HepG2 (cell line): ENCODE measurements around the gene RBBP9. TPM values are rescaled to one million over a fixed set of nuclear protein-coding genes. Genes with fewer than 3 reads are reported as not detected.
A peak's percentile ranks its signal among the peaks of the same experiment; 100 is the strongest.

Source experiments
- ARNTL ChIP-seq: sonication (generic); formaldehyde crosslinking; IDR thresholded peaks from 2 replicates; pipeline ENCODE4 v1.4.0; 2020; ENCODE audit warnings: mild to moderate bottlenecking, missing genetic modification reagents
- CBFB ChIP-seq: sonication (generic); formaldehyde crosslinking; IDR thresholded peaks from 2 replicates; pipeline ENCODE4 v1.4.0; 2020; ENCODE audit warnings: missing genetic modification reagents
- CBX2 ChIP-seq, 2 experiments: fragments of 200-600 bp in 1 of 2; sonication (generic); formaldehyde crosslinking in 1 of 2; IDR thresholded peaks; 2 replicates each; pipeline versions ENCODE4 v1.7.0 to v1.8.1; 2018 to 2022; ENCODE audit warnings: low read depth in 2 of 2, low read length in 1 of 2, mild to moderate bottlenecking in 1 of 2, missing genetic modification reagents in 1 of 2
- KAT2B ChIP-seq: fragments of 150-350 bp; IDR thresholded peaks from 2 replicates; pipeline ENCODE4 v1.6.1; 2014; ENCODE audit warnings: low read depth, low read length, borderline replicate concordance
- NBN ChIP-seq: fragments of 450-650 bp; conservative IDR thresholded peaks from 2 replicates; pipeline ENCODE4 v1.6.1; 2017
- RBAK ChIP-seq: sonication (generic); formaldehyde crosslinking; IDR thresholded peaks from 2 replicates; pipeline ENCODE4 v1.5.1; 2020; ENCODE audit warnings: mild to moderate bottlenecking, missing genetic modification reagents
- RNF2 ChIP-seq: fragments of 450-650 bp; conservative IDR thresholded peaks from 2 replicates; pipeline ENCODE4 v1.6.1; 2016; ENCODE audit warnings: low read depth
- TBX2 ChIP-seq: sonication (generic); formaldehyde crosslinking; IDR thresholded peaks from 2 replicates; pipeline ENCODE4 v1.5.0; 2020; ENCODE audit warnings: missing genetic modification reagents, mild to moderate bottlenecking, borderline replicate concordance
- TP53 ChIP-seq: sonication (generic); formaldehyde crosslinking; conservative IDR thresholded peaks from 2 replicates; pipeline ENCODE4 v1.4.0; 2020; ENCODE audit warnings: missing genetic modification reagents
- ZBTB14 ChIP-seq: sonication (generic); formaldehyde crosslinking; IDR thresholded peaks from 2 replicates; pipeline ENCODE4 v1.4.0; 2020; ENCODE audit warnings: missing genetic modification reagents
- ZFYVE20 ChIP-seq: sonication (generic); formaldehyde crosslinking; IDR thresholded peaks from 2 replicates; pipeline ENCODE4 v1.8.0; 2023; ENCODE audit warnings: low read depth, mild to moderate bottlenecking, moderate library complexity, missing genetic modification reagents, borderline replicate concordance
- ZKSCAN8 ChIP-seq: IDR thresholded peaks from 2 replicates; pipeline ENCODE4 v1.6.1; 2016; ENCODE audit warnings: borderline replicate concordance, missing genetic modification reagents, missing compliant biosample characterization
- ZNF30 ChIP-seq: sonication (generic); formaldehyde crosslinking; IDR thresholded peaks from 2 replicates; pipeline ENCODE4 v1.5.0; 2020; ENCODE audit warnings: mild to moderate bottlenecking, missing genetic modification reagents
- ZNF446 ChIP-seq: sonication (generic); formaldehyde crosslinking; IDR thresholded peaks from 2 replicates; pipeline ENCODE4 v1.5.0; 2020; ENCODE audit warnings: mild to moderate bottlenecking, missing genetic modification reagents
- ZNF546 ChIP-seq: sonication (generic); formaldehyde crosslinking; conservative IDR thresholded peaks from 2 replicates; pipeline ENCODE4 v1.8.1; 2023; ENCODE audit warnings: mild to moderate bottlenecking, missing genetic modification reagents
- ZNF589 ChIP-seq: sonication (generic); formaldehyde crosslinking; conservative IDR thresholded peaks from 2 replicates; pipeline ENCODE4 v1.8.0; 2022; ENCODE audit warnings: mild to moderate bottlenecking, moderate library complexity, missing genetic modification reagents
- ZNF616 ChIP-seq: sonication (generic); formaldehyde crosslinking; IDR thresholded peaks from 2 replicates; pipeline ENCODE4 v1.5.0; 2020; ENCODE audit warnings: low read depth, mild to moderate bottlenecking, missing genetic modification reagents
- ZNF776 ChIP-seq: sonication (generic); formaldehyde crosslinking; IDR thresholded peaks from 2 replicates; pipeline ENCODE4 v1.4.0; 2020; ENCODE audit warnings: mild to moderate bottlenecking, missing genetic modification reagents
- ZNF879 ChIP-seq: sonication (generic); formaldehyde crosslinking; IDR thresholded peaks from 2 replicates; pipeline ENCODE4 v1.8.1; 2023; ENCODE audit warnings: missing genetic modification reagents
- polyA plus RNA-seq, 8 experiments: library from polyadenylated mRNA; depleted of rRNA in 3 of 8; stranded (reverse) in 7 of 8; unstranded in 1 of 8; fragments of >200 nt; fragmentation: Illumina TruSeq in 4 of 8; extraction: Trizol in 4 of 8; gene quantifications; 2 replicates each; pipeline versions ENCODE4 v1.2.1 to v1.2.3, GENCODE V29; 2011 to 2016; ENCODE audit warnings: low read depth in 4 of 8, missing spikeins in 1 of 8, mixed read lengths in 1 of 8; ENCODE audit not compliant: insufficient read depth in 1 of 8
- total RNA-seq, 5 experiments: library from RNA; depleted of rRNA; stranded (reverse); fragments of >200 nt; fragmentation: Illumina TruSeq; extraction: Trizol; gene quantifications; 2 replicates each; pipeline ENCODE4 v1.2.3, GENCODE V29; 2016; ENCODE audit warnings: low read depth in 1 of 5
- TF ChIP-seq, protein P1 (sequence below): sonication (generic); formaldehyde crosslinking; IDR thresholded peaks from 2 replicates; pipeline ENCODE4 v1.4.0; 2020; ENCODE audit warnings: missing genetic modification reagents
- TF ChIP-seq, protein P2 (sequence below): conservative IDR thresholded peaks from 2 replicates; pipeline ENCODE4 v1.6.1; 2018; ENCODE audit warnings: missing genetic modification reagents
- TF ChIP-seq, protein P3 (sequence below): sonication (generic); formaldehyde crosslinking; IDR thresholded peaks from 2 replicates; pipeline ENCODE4 v1.5.0; 2020; ENCODE audit warnings: missing genetic modification reagents
- TF ChIP-seq, protein P4 (sequence below): sonication (generic); formaldehyde crosslinking; IDR thresholded peaks from 2 replicates; pipeline ENCODE4 v1.8.0; 2022; ENCODE audit warnings: mild to moderate bottlenecking, missing genetic modification reagents, moderate library complexity

The RBBP9 gene
- total and polyA plus RNA-seq, 2 of the 13 experiments (the other 11 are each of a cell fraction or from before 2014, with no cell fraction given) = 28.0 to 56.3 TPM

DNA sequence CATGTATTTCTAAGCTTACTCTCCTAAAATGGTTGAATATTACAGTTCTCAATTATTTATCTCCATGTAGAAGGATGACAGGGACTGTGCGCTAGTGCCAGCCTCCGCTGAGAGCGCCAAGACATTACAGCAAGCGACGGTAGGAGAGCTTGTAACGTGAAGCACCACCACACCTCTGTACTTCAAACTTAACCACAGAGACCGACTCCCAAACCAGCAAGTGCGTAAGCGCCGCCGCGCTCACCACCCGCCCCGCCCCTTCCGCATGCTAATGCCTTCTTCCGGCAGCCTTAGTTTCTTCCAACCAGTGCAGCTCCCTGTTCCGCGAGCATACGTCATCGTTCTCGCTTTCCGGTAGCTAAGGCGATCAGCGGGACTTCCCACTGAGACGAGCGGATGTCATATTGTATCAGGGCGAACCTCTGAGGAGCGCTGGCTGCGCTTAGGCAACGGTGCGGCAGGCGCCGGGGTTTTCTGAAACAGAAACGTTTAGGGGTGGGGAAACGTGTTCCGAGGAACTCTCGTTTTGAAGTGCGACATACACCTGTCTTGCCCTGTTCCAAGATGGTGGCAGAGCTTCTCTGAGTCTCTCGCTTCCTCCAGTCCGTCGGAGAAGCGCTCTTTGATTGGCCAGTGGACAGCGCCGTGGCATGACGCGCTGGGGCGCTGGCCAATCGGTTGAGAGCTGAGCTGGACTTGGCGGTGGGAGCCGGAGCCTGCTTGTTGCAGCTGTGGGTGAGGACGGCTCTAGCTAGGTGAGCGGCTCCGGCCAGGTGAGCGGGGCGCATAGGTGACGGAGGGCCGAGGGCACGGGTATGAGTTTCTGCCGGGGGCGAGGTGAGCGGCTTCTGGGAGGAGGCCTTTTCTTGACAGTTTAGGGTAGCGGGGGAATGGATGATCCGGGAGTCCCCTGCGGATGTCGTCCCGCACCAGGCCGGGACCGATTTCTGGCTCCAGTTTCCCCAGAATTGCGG is 10.5 kb upstream of the RBBP9 start, which contains the start of gene SEC23B (continued):
- TF ChIP-seq, protein P1, sequence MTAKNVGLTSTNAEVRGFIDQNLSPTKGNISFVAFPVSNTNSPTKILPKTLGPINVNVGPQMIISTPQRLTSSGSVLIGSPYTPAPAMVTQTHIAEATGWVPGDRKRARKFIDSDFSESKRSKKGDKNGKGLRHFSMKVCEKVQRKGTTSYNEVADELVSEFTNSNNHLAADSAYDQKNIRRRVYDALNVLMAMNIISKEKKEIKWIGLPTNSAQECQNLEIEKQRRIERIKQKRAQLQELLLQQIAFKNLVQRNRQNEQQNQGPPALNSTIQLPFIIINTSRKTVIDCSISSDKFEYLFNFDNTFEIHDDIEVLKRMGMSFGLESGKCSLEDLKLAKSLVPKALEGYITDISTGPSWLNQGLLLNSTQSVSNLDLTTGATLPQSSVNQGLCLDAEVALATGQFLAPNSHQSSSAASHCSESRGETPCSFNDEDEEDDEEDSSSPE (CRISPR knock-in tag) = peak; percentile 77
- peak; percentile 71 for TF ChIP-seq ARNTL (CRISPR knock-in tag)
- peak; percentile 35; the same call in 1 of the 2 replicates for TF ChIP-seq RNF2
- TF ChIP-seq ZKSCAN8 (CRISPR knock-in tag) = peak; percentile 87
- 0 out of 2 replicates have a peak, but pooled peaks have one; percentile 23 for TF ChIP-seq CBX2 (IDR thresholded peaks at IDR 0.05; ENCODE audit: low read depth, low read length)
- peak; percentile 91; the same call in 1 of the 2 replicates for TF ChIP-seq CBX2 (CRISPR knock-in tag; IDR thresholded peaks at IDR 0.05; ENCODE audit: low read depth)
- TF ChIP-seq RBAK (CRISPR knock-in tag) = peak; percentile 99
- peak; percentile 56 for TF ChIP-seq ZNF879 (CRISPR knock-in tag)
- TF ChIP-seq ZBTB14 (CRISPR knock-in tag) = peak; percentile 45; the same call in 1 of the 2 replicates
- TF ChIP-seq ZNF616 (CRISPR knock-in tag) = 0 out of 2 replicates have a peak, but pooled peaks have one; percentile 85
- TF ChIP-seq KAT2B = no peak
- peak; percentile 93 for TF ChIP-seq CBFB (CRISPR knock-in tag)
- TF ChIP-seq ZNF776 = no peak
- TF ChIP-seq, protein P2, sequence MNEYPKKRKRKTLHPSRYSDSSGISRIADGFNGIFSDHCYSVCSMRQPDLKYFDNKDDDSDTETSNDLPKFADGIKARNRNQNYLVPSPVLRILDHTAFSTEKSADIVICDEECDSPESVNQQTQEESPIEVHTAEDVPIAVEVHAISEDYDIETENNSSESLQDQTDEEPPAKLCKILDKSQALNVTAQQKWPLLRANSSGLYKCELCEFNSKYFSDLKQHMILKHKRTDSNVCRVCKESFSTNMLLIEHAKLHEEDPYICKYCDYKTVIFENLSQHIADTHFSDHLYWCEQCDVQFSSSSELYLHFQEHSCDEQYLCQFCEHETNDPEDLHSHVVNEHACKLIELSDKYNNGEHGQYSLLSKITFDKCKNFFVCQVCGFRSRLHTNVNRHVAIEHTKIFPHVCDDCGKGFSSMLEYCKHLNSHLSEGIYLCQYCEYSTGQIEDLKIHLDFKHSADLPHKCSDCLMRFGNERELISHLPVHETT (CRISPR knock-in tag) = peak; percentile 79; the same call in 1 of the 2 replicates
- TF ChIP-seq TP53 (CRISPR knock-in tag) = peak; percentile 87
- no peak for TF ChIP-seq ZNF30 (CRISPR knock-in tag)
- peak; percentile 93 for TF ChIP-seq TBX2 (CRISPR knock-in tag)
- no peak; the same call in 1 of the 2 replicates for TF ChIP-seq ZNF589
- TF ChIP-seq, protein P3, sequence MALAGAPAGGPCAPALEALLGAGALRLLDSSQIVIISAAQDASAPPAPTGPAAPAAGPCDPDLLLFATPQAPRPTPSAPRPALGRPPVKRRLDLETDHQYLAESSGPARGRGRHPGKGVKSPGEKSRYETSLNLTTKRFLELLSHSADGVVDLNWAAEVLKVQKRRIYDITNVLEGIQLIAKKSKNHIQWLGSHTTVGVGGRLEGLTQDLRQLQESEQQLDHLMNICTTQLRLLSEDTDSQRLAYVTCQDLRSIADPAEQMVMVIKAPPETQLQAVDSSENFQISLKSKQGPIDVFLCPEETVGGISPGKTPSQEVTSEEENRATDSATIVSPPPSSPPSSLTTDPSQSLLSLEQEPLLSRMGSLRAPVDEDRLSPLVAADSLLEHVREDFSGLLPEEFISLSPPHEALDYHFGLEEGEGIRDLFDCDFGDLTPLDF (CRISPR knock-in tag) = peak; percentile 81
- TF ChIP-seq ZNF446 (CRISPR knock-in tag) = no peak
- TF ChIP-seq ZFYVE20 (CRISPR knock-in tag) = no peak
- TF ChIP-seq ZNF546 = peak; percentile 71; the same call in 1 of the 2 replicates
- no peak for TF ChIP-seq NBN
- TF ChIP-seq, protein P4, sequence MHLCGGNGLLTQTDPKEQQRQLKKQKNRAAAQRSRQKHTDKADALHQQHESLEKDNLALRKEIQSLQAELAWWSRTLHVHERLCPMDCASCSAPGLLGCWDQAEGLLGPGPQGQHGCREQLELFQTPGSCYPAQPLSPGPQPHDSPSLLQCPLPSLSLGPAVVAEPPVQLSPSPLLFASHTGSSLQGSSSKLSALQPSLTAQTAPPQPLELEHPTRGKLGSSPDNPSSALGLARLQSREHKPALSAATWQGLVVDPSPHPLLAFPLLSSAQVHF (CRISPR knock-in tag) = peak; percentile 80
